Kidney tubule cell (primary cell): ENCODE results near the gene IMMP2L.

ENCODE experiments used
- DNase-seq: peaks from one replicate; pipeline ENCODE4 v3.0.0-alpha.2; 2018; ENCODE audit warnings: low spot score

The IMMP2L gene

GRCh38 chr7:111558991-111559390 is 3.3 kb downstream of the IMMP2L start:
- DNase-seq: no peak

- no peak for DNase-seq
Observed at GRCh38 chr7:111556977-111557376, 5.3 kb downstream of the IMMP2L start.

- no peak for DNase-seq
Observed at GRCh38 chr7:111554086-111554485, 8.2 kb downstream of the IMMP2L start.

DNA sequence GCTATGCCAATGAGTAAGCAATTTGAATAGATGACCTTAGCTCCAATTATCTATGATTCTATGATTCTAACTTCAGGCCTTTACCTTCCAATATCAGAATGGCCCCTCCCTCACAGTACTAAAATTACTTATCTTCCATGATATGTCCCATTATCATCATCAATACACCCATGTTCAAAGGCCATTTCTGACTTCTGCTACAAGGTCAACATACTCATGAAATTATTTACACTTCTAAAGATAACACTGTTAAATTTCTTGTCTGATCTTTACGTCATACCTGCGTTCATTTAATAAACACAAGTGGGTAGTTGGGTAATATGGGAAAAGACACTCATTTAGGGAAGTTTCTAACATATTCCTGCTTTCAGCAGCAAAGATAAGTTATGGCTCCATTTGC is 21.2 kb downstream of the IMMP2L start:
- DNase-seq: no peak

GRCh38 chr7:111540199-111540815 is 22.0 kb downstream of the IMMP2L start:
- no peak for DNase-seq

DNA sequence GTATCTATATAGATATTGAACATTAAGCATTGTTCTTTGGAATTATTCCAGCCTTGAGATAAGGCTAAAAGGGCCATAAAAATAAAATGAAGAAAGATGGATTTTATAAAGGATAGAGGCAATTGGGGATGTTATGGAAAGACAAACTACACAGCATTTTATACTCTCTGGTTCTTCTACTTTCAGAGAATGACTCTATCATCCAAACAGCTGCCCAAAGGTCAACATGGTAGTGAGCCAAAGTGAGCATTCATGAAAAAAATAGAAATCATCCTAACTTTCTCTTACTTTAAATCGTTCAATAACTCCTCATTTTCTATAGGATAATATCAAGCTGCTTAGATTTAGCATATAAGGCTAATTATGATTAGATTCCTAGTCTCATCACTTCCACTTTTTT is 25.2 kb downstream of the IMMP2L start:
- DNase-seq: no peak

DNA sequence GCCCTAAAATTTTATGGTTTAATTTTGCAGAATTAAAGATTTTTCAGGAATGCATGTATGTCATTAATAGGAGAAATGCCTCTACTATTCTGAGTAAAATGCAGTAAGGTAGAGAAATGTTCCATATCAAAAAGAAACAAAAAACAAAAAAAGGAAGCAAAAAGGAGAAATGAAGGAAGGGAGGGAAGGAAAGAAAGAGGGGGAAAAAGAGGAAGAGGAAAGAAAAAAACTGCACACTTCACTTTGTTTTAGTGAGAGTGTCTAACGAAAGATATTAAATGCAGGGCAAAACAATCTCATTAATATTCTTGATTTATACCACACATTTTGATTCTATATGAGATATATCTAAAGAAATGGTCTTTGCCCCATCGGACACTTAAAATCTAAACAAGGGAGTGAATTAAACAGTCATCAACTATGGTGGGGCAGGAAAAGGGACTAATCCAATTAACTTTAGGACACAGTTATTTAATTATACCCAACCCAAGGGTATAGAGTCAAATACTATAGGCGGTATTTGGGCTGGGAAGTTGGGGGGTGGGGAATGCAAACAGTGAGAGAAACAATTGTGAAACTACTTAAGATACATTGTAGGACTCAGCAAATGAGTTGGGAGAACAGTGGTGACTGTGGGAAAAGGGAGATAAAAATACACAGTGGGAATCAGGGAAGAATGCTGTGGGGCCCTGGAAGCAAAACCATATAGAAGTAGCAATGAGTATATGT is 27.0 kb downstream of the IMMP2L start:
- no peak for DNase-seq

DNA sequence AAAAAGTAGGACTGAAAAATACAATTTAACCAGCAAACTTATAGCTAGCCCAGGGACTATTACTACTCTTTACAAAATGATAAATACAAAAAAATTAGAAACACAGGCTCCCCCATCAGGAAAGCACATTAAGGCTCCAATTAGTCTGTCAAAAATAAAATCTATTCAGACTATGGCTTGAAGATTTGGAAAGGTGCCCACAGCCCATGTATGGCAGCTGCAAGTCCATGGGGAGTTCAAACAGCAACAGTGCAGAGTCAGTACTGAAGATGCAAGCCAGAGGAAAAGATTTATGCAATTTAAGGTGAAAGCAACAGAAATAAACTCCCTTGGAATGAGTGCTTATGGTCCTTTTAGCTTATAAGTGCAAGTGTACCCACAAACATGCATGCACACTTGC is 29.7 kb downstream of the IMMP2L start:
- no peak for DNase-seq

DNA sequence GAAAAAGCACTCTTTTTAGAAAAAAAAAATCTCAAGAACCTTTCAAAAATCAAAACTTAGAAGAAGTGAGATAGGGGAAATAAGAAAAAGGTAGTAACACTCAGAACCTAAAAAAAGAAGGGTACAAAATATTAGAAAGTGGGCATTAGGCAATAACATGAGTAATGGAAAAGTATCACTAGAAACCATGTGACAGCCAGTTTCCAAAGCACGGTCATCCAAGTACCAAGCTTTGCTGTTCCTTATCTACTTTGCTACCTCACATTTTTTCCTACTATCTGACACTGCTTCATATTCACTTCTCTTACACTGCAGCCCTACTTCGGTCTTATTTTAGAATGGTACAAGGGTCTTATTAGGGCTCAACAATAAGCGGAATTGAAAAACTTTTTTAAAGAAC is 30.3 kb downstream of the IMMP2L start:
- DNase-seq: no peak

DNA sequence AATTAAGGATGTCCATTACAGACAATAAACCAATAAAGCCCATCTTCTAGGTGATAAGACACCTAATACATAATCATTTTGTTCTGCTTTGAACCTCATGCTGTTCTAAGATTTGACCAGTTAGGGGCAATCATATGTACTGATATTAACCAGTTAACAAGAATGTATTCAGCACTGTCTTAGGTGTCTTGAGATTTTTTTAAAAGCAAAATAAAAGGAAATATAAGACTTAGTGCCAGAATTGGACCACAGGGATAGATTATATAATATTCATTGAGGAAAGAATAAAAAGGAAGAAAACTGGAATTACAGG is 32.0 kb downstream of the IMMP2L start:
- DNase-seq: no peak

GRCh38 chr7:111529507-111530355 is 32.6 kb downstream of the IMMP2L start:
- no peak for DNase-seq

GRCh38 chr7:111528331-111528730 is 34.0 kb downstream of the IMMP2L start:
- DNase-seq: no peak

- DNase-seq: no peak
Observed at GRCh38 chr7:111527545-111527944, 34.7 kb downstream of the IMMP2L start.

- DNase-seq: no peak
Observed at GRCh38 chr7:111525100-111525499, 37.2 kb downstream of the IMMP2L start.

GRCh38 chr7:111521660-111522059 is 40.6 kb downstream of the IMMP2L start:
- no peak for DNase-seq

DNA sequence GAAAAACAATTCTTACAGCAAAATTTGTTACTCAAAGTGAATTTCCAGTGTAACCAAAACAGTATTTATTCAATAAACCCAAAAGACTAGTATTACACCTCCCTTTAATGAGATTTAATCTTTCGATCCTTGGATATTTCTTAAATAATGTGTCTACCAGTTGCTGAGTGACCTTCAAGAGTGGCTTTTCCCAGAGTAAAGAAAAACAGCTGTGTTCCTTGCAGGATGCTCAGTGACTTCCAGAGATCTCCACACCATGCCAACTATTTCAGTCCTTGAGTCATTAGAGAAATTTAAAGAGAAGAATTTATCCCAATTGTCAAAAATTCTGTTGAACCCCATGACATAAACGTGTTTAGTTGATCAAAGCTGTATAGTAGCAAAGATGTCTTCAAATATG is 44.0 kb downstream of the IMMP2L start:
- DNase-seq: no peak

GRCh38 chr7:111517549-111517951 is 44.7 kb downstream of the IMMP2L start:
- DNase-seq: peak; percentile 86

DNA sequence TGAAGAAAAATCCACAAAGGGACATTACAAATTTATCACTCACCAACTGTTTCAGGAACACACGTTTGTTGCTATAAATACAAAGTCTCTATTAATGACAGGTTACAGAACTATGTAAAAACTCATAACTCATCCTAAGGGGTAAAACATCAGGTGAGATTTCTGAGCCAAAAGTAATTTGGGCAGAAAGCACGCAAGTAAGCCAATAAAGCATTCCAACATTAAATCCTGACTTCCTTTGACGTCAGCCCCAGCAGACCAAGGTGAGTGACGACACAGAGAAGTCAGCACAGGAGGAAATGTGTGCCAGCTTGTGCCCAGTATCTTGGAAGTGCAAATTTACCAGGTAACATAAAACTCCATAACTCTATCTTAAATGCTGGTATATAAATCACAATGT is 45.7 kb downstream of the IMMP2L start:
- DNase-seq: peak; percentile 83

DNA sequence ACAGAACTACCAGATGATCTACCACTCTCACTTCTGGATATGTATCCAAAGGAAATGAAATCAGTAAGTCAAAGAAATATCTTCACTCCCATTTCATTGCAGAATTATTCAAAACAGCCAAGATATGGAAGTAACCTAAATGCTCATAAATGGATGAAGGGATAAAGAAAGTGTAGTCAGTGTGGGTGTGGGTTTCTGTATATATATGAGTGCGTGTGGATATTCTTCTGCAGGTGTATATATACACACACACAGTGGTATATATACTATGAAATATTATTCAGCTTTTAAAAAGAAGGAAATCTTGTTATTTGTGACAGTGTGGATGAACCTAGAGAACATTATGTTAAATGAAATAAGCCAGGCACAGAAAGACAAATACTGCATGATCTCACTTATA is 48.7 kb downstream of the IMMP2L start:
- no peak for DNase-seq

DNA sequence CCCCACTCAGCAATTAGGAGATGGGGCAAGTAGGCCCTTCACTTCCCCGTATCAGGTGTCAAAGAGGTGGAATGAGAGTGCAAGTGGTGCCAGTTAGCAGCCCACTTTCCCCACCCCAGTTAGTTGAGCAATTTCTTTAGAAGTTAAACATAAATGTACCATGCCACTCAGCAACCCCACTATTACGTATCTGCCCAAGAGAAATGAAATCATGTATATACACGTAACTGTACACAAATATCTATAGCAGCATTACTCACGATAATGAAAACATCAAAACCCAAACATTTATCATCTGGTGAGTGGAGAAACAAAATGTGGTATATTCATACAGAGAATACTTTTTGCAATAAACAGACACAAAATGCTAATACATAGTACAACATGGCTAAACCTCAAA is 50.4 kb downstream of the IMMP2L start:
- DNase-seq: no peak

GRCh38 chr7:111510584-111511378 is 51.5 kb downstream of the IMMP2L start:
- peak; percentile 20 for DNase-seq

DNA sequence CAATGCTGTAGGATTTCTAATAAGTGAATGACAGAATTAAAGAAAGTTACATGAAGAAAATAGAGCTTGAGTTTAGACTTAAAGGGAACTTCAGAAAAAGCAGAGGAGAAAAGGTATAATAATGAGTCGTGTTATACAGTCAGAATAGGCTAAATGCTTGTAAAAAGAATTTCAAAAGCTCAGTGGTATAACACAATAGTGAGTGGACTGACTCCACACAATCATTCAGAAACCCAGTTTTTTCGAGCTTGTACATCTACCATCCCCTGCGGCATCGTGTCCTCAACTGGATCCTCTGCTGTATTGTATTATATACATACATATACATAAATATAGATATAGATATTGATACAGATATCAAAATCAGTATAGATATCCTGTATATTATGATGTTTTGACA is 52.2 kb downstream of the IMMP2L start:
- no peak for DNase-seq
